HL-60 (cell line): ENCODE measurements around the gene ECE2.

ENCODE experiments used
- DNase-seq, 2 experiments: peaks; one replicate each; pipeline ENCODE4 v3.0.0-alpha.2; 2010 to 2020; ENCODE audit warnings: low read depth in 1 of 2, low spot score in 1 of 2
- H3K27ac ChIP-seq: fragments of 250-450 bp; sonication (Bioruptor Pico); replicated peaks from 2 replicates; pipeline ENCODE4 v1.5.1; 2020; ENCODE audit warnings: mild to moderate bottlenecking, moderate library complexity
- H3K27me3 ChIP-seq: fragments of 250-450 bp; sonication (Bioruptor Pico); 2 replicates; pipeline ENCODE4 v1.5.1; 2021; ENCODE audit warnings: mild to moderate bottlenecking, moderate library complexity; ENCODE audit not compliant: insufficient read depth, poor library complexity, severe bottlenecking
- H3K4me3 ChIP-seq: replicated peaks from 2 replicates; pipeline ENCODE4 v1.5.1; 2011; ENCODE audit warnings: mild to moderate bottlenecking, control low read depth, low read length; ENCODE audit not compliant: insufficient read depth
- GABPA ChIP-seq: IDR thresholded peaks from 2 replicates; pipeline ENCODE4 v1.6.1; 2012; ENCODE audit warnings: low read depth
- POLR2AphosphoS5 ChIP-seq: IDR thresholded peaks from 2 replicates; pipeline ENCODE4 v1.6.1; 2012; ENCODE audit warnings: low read depth
- SPI1 ChIP-seq: IDR thresholded peaks from 2 replicates; pipeline ENCODE4 v1.6.1; 2012; ENCODE audit warnings: low read depth, mild to moderate bottlenecking, borderline replicate concordance
- TF ChIP-seq, protein P1 (sequence below): IDR thresholded peaks from 2 replicates; pipeline ENCODE4 v1.6.1; 2012; ENCODE audit warnings: low read depth; ENCODE audit not compliant: insufficient replicate concordance
- TF ChIP-seq, protein P2 (sequence below): IDR thresholded peaks from one replicate; pipeline ENCODE4 v1.5.1; 2011; ENCODE audit warnings: low read length, control low read depth, inconsistent platforms; ENCODE audit not compliant: insufficient read depth

ECE2 gene

DNA sequence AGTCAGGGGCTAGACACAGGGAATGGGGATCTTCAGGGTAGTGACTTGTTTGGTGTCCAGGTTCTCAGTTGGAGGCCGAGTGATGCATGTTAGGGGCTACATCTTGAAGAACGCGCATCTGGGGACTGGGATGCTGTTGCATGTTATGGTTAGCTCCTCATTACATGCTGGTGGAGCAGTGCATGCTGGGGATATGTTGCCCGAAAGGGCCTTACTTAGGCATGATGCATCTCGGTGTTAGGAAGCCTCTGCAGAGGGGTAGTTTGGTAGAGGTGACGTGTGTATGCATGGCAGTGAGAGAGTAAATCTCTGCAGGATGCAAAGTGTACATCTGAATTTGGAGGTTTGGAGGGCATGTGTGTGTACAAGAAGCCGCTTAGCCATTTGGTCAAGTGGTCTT, 41.0 kb downstream of the ECE2 start:
- Histone ChIP-seq H3K27ac (no peak overlapping the region), H3K4me3 (peak overlapping the region; percentile 88), H3K27me3 (no peaks in the 10 kb centered on the region)
- no peak for DNase-seq
- TF ChIP-seq, protein P1, sequence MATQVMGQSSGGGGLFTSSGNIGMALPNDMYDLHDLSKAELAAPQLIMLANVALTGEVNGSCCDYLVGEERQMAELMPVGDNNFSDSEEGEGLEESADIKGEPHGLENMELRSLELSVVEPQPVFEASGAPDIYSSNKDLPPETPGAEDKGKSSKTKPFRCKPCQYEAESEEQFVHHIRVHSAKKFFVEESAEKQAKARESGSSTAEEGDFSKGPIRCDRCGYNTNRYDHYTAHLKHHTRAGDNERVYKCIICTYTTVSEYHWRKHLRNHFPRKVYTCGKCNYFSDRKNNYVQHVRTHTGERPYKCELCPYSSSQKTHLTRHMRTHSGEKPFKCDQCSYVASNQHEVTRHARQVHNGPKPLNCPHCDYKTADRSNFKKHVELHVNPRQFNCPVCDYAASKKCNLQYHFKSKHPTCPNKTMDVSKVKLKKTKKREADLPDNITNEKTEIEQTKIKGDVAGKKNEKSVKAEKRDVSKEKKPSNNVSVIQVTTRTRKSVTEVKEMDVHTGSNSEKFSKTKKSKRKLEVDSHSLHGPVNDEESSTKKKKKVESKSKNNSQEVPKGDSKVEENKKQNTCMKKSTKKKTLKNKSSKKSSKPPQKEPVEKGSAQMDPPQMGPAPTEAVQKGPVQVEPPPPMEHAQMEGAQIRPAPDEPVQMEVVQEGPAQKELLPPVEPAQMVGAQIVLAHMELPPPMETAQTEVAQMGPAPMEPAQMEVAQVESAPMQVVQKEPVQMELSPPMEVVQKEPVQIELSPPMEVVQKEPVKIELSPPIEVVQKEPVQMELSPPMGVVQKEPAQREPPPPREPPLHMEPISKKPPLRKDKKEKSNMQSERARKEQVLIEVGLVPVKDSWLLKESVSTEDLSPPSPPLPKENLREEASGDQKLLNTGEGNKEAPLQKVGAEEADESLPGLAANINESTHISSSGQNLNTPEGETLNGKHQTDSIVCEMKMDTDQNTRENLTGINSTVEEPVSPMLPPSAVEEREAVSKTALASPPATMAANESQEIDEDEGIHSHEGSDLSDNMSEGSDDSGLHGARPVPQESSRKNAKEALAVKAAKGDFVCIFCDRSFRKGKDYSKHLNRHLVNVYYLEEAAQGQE, result no peak
- TF ChIP-seq, protein P2, sequence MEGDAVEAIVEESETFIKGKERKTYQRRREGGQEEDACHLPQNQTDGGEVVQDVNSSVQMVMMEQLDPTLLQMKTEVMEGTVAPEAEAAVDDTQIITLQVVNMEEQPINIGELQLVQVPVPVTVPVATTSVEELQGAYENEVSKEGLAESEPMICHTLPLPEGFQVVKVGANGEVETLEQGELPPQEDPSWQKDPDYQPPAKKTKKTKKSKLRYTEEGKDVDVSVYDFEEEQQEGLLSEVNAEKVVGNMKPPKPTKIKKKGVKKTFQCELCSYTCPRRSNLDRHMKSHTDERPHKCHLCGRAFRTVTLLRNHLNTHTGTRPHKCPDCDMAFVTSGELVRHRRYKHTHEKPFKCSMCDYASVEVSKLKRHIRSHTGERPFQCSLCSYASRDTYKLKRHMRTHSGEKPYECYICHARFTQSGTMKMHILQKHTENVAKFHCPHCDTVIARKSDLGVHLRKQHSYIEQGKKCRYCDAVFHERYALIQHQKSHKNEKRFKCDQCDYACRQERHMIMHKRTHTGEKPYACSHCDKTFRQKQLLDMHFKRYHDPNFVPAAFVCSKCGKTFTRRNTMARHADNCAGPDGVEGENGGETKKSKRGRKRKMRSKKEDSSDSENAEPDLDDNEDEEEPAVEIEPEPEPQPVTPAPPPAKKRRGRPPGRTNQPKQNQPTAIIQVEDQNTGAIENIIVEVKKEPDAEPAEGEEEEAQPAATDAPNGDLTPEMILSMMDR, result no peak
- no peak for TF ChIP-seq SPI1
- TF ChIP-seq GABPA, result no peak
- no peak for TF ChIP-seq POLR2AphosphoS5

DNA sequence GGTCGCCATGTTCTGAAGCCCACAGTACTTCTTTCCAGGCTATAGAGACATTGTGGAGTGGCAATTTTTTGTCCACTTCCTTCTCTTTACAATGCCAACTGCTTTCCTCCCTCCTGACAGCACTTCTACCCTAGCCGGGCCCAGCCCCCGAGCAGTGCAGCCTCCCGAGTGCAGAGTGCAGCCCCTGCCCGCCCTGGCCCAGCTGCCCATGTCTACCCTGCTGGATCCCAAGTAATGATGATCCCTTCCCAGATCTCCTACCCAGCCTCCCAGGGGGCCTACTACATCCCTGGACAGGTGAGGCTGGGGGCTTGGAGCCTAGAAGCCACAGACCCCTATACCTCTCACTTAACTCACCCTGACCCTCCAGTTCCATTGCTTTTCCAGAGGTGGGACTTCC, 41.4 kb downstream of the ECE2 start:
- Histone ChIP-seq H3K27ac (no peak overlapping the region), H3K27me3 (no peaks in the 10 kb centered on the region), H3K4me3 (peak overlapping the region; percentile 88; the same call in 1 of the 2 replicates)
- DNase-seq, result no peak
- TF ChIP-seq SPI1 (no peak; the same call in 1 of the 2 replicates), POLR2AphosphoS5 (no peak), GABPA (no peak)
- TF ChIP-seq, protein P1, result no peak
- TF ChIP-seq, protein P2, result no peak

DNA sequence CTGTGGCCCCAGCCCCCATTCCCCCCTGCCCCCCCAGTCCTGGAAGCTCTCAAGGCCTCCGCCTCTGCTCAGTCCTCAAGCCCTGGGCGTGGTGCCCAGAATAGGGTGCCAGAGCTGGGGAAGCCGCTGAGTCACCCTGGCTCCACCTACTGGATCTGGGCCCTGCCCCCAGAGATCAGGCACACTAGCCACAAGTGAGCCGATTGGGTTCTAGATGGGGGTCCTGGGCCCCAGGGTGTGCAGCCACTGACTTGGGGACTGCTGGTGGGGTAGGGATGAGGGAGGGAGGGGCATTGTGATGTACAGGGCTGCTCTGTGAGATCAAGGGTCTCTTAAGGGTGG, 44.3 kb downstream of the ECE2 start:
- Histone ChIP-seq H3K27ac (peak overlapping the region; percentile 34; the same call in 1 of the 2 replicates), H3K27me3 (no peaks in the 10 kb centered on the region), H3K4me3 (no peak overlapping the region)
- DNase-seq, result peak in 1 of 2 experiments; percentile 81
- TF ChIP-seq SPI1 (no peak), GABPA (no peak), POLR2AphosphoS5 (no peak)
- TF ChIP-seq, protein P2, result no peak
- TF ChIP-seq, protein P1, result no peak
